ENCODE data around the gene DAB1.

DAB1 gene

GRCh38 chr1:57262472-57262871, 161.4 kb downstream of the DAB1 start:
- Histone ChIP-seq H3K4me2 (ENCODE audit: low read length) (no peak overlapping the region), H3K4me1 (ENCODE audit: control insufficient read depth, low read length) (no peaks in the 10 kb centered on the region), H3K27me3 (ENCODE audit: control insufficient read depth, low read length) (no peaks in the 10 kb centered on the region), H4K20me1 (ENCODE audit: control insufficient read depth, insufficient read depth, low read depth, low read length) (no peaks in the 10 kb centered on the region), H3F3A (ENCODE audit: control insufficient read depth, insufficient read depth) (no peaks in the 10 kb centered on the region), H3K9me3 (ENCODE audit: control insufficient read depth, insufficient read depth, low read length) (no peaks in the 10 kb centered on the region), H3K9me2 (replicated peaks; ENCODE audit: control insufficient read depth, low read length) (no peaks in the 10 kb centered on the region), H3K36me3 (ENCODE audit: control insufficient read depth, low read length) (no peaks in the 10 kb centered on the region), H3K79me2 (ENCODE audit: control insufficient read depth, low read length) (no peaks in the 10 kb centered on the region), H3K4me3 (ENCODE audit: low read length) (no peak overlapping the region), H3K27ac (ENCODE audit: low read depth, low read length) (no peak overlapping the region)
- TF ChIP-seq EZH2phosphoT487 (IDR thresholded peaks at IDR 0.05; ENCODE audit: borderline replicate concordance, low read length) = no peak
- TF ChIP-seq, protein P1, sequence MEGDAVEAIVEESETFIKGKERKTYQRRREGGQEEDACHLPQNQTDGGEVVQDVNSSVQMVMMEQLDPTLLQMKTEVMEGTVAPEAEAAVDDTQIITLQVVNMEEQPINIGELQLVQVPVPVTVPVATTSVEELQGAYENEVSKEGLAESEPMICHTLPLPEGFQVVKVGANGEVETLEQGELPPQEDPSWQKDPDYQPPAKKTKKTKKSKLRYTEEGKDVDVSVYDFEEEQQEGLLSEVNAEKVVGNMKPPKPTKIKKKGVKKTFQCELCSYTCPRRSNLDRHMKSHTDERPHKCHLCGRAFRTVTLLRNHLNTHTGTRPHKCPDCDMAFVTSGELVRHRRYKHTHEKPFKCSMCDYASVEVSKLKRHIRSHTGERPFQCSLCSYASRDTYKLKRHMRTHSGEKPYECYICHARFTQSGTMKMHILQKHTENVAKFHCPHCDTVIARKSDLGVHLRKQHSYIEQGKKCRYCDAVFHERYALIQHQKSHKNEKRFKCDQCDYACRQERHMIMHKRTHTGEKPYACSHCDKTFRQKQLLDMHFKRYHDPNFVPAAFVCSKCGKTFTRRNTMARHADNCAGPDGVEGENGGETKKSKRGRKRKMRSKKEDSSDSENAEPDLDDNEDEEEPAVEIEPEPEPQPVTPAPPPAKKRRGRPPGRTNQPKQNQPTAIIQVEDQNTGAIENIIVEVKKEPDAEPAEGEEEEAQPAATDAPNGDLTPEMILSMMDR (IDR thresholded peaks at IDR 0.05; ENCODE audit: low read depth, low read length, poor library complexity, severe bottlenecking) = no peak

- Histone ChIP-seq H3K27me3 (ENCODE audit: control insufficient read depth, low read length) (no peaks in the 10 kb centered on the region), H3K4me2 (ENCODE audit: low read length) (no peak overlapping the region), H3K27ac (ENCODE audit: low read depth, low read length) (no peak overlapping the region), H3K4me3 (ENCODE audit: low read length) (no peak overlapping the region), H4K20me1 (ENCODE audit: control insufficient read depth, insufficient read depth, low read depth, low read length) (no peaks in the 10 kb centered on the region), H3K4me1 (ENCODE audit: control insufficient read depth, low read length) (no peaks in the 10 kb centered on the region), H3K9me3 (ENCODE audit: control insufficient read depth, insufficient read depth, low read length) (no peaks in the 10 kb centered on the region), H3K9me2 (replicated peaks; ENCODE audit: control insufficient read depth, low read length) (no peaks in the 10 kb centered on the region), H3K36me3 (ENCODE audit: control insufficient read depth, low read length) (no peaks in the 10 kb centered on the region), H3F3A (ENCODE audit: control insufficient read depth, insufficient read depth) (no peaks in the 10 kb centered on the region), H3K79me2 (ENCODE audit: control insufficient read depth, low read length) (no peaks in the 10 kb centered on the region)
- TF ChIP-seq EZH2phosphoT487 (IDR thresholded peaks at IDR 0.05; ENCODE audit: borderline replicate concordance, low read length) = no peak
- TF ChIP-seq, protein P1 (IDR thresholded peaks at IDR 0.05; ENCODE audit: low read depth, low read length, poor library complexity, severe bottlenecking) = no peak
Measured at GRCh38 chr1:57258557-57259325, 165.1 kb downstream of the DAB1 start.

- TF ChIP-seq EZH2phosphoT487 (IDR thresholded peaks at IDR 0.05; ENCODE audit: borderline replicate concordance, low read length) = no peak
- TF ChIP-seq, protein P1 (IDR thresholded peaks at IDR 0.05; ENCODE audit: low read depth, low read length, poor library complexity, severe bottlenecking) = no peak
- H3K9me3 ChIP-seq (ENCODE audit: control insufficient read depth, insufficient read depth, low read length) = no peaks in the 10 kb centered on the region
Measured at GRCh38 chr1:57255945-57256344, 167.9 kb downstream of the DAB1 start.

More at GRCh38 chr1:57255945-57256344, 167.9 kb downstream of the DAB1 start:
- Histone ChIP-seq H3K27ac (ENCODE audit: low read depth, low read length) (no peak overlapping the region), H3K9me2 (replicated peaks; ENCODE audit: control insufficient read depth, low read length) (no peaks in the 10 kb centered on the region), H3K27me3 (ENCODE audit: control insufficient read depth, low read length) (no peaks in the 10 kb centered on the region), H3K36me3 (ENCODE audit: control insufficient read depth, low read length) (no peaks in the 10 kb centered on the region), H3K79me2 (ENCODE audit: control insufficient read depth, low read length) (no peaks in the 10 kb centered on the region), H3F3A (ENCODE audit: control insufficient read depth, insufficient read depth) (no peaks in the 10 kb centered on the region), H3K4me1 (ENCODE audit: control insufficient read depth, low read length) (no peaks in the 10 kb centered on the region), H3K4me2 (ENCODE audit: low read length) (no peak overlapping the region), H4K20me1 (ENCODE audit: control insufficient read depth, insufficient read depth, low read depth, low read length) (no peaks in the 10 kb centered on the region), H3K4me3 (ENCODE audit: low read length) (no peak overlapping the region)

All from DOHH2 (cell line).